ENCODE data around the gene PHF11. TPM values are rescaled to one million over a fixed set of nuclear protein-coding genes. Genes with fewer than 3 reads are reported as not detected.
"Not testable (repeated sequence)": the region's sequence is repeated elsewhere in the genome, so short reads cannot be mapped to it uniquely, and the experiment has no call there.

PHF11 gene
- total RNA-seq, 1 donor from 2014 or later = 24.6 TPM

DNA sequence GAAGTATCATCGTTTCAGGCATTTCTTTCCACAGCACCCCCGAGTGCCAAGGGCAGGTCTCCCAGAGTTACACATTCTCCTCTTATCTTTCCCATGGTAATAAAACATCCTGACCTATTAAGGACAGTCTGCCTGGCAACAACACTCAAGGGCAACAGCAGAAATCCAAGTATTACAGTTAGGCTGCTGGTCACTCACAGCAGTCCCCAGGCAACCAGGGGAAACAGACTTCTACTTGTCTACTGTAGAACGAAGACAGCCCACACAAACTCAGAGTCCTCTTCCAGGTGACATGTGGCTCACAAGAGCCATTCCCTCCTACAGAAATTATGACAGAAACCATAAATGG is 65.3 kb downstream of the PHF11 start:
- Mint-ChIP-seq H3K9me3 (ENCODE audit: low read depth) (no peaks in the 10 kb centered on the region), H3K36me3 (ENCODE audit: low read depth) (peaks cover 13% of the 10 kb centered on the region), H3K4me1 (ENCODE audit: low read depth) (peaks cover 13% of the 10 kb centered on the region), H3K4me3 (ENCODE audit: unreplicated experiment) (no peak overlapping the region), H3K27ac (ENCODE audit: unreplicated experiment) (no peak overlapping the region), H3K27me3 (ENCODE audit: low read depth) (no peaks in the 10 kb centered on the region)
- no peak for DNase-seq (ENCODE audit: low spot score)
- TF ChIP-seq, protein P1, sequence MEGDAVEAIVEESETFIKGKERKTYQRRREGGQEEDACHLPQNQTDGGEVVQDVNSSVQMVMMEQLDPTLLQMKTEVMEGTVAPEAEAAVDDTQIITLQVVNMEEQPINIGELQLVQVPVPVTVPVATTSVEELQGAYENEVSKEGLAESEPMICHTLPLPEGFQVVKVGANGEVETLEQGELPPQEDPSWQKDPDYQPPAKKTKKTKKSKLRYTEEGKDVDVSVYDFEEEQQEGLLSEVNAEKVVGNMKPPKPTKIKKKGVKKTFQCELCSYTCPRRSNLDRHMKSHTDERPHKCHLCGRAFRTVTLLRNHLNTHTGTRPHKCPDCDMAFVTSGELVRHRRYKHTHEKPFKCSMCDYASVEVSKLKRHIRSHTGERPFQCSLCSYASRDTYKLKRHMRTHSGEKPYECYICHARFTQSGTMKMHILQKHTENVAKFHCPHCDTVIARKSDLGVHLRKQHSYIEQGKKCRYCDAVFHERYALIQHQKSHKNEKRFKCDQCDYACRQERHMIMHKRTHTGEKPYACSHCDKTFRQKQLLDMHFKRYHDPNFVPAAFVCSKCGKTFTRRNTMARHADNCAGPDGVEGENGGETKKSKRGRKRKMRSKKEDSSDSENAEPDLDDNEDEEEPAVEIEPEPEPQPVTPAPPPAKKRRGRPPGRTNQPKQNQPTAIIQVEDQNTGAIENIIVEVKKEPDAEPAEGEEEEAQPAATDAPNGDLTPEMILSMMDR (IDR thresholded peaks at IDR 0.05) = no peak

GRCh38 chr13:49563516-49563915 is 67.8 kb downstream of the PHF11 start:
- Mint-ChIP-seq H3K27ac (ENCODE audit: unreplicated experiment) (no peak overlapping the region), H3K4me3 (ENCODE audit: unreplicated experiment) (no peak overlapping the region), H3K4me1 (ENCODE audit: low read depth) (peaks cover 13% of the 10 kb centered on the region), H3K27me3 (ENCODE audit: low read depth) (no peaks in the 10 kb centered on the region), H3K36me3 (ENCODE audit: low read depth) (peaks cover 16% of the 10 kb centered on the region), H3K9me3 (ENCODE audit: low read depth) (no peaks in the 10 kb centered on the region)
- DNase-seq (ENCODE audit: low spot score) = no peak
- TF ChIP-seq, protein P1 (IDR thresholded peaks at IDR 0.05) = no peak

- not testable (repeated sequence) for H3K36me3 Mint-ChIP-seq (ENCODE audit: low read depth); H3K27ac Mint-ChIP-seq (ENCODE audit: unreplicated experiment); H3K27me3 Mint-ChIP-seq (ENCODE audit: low read depth); DNase-seq (ENCODE audit: low spot score); H3K4me3 Mint-ChIP-seq (ENCODE audit: unreplicated experiment); H3K9me3 Mint-ChIP-seq (ENCODE audit: low read depth)
- peaks cover 11% of the 10 kb centered on the region for H3K4me1 Mint-ChIP-seq (ENCODE audit: low read depth)
Measured at GRCh38 chr13:49565461-49565860, 69.7 kb downstream of the PHF11 start.

- peaks cover 7% of the 10 kb centered on the region for H3K4me1 Mint-ChIP-seq (ENCODE audit: low read depth)
Measured at GRCh38 chr13:49566461-49566860, 70.7 kb downstream of the PHF11 start.

DNA sequence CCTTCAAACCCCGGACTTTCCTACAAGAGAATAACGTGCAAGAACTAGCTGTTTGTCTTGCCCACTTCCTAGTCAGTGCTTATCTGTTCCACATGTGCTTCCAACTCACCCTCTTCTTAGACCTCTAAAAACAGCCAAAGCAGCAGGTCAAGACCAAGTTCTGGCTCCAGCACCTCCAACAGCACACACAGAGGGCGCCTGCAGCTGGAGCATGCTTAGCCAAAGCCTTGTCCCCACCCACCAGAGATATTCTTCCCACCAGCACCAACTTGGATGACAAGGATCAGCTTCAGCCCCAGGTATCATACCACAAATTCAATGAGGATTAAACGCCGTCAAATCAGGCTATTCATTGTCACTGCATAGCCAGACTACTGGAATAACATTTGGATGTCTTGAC is 71.7 kb downstream of the PHF11 start:
- Mint-ChIP-seq H3K4me3 (ENCODE audit: unreplicated experiment) (no peak overlapping the region), H3K27me3 (ENCODE audit: low read depth) (no peaks in the 10 kb centered on the region), H3K36me3 (ENCODE audit: low read depth) (peaks cover 9% of the 10 kb centered on the region), H3K9me3 (ENCODE audit: low read depth) (no peaks in the 10 kb centered on the region), H3K4me1 (ENCODE audit: low read depth) (peaks cover 8% of the 10 kb centered on the region), H3K27ac (ENCODE audit: unreplicated experiment) (no peak overlapping the region)
- TF ChIP-seq, protein P1 (IDR thresholded peaks at IDR 0.05) = no peak
- no peak for DNase-seq (ENCODE audit: low spot score)

More at GRCh38 chr13:49566461-49566860, 70.7 kb downstream of the PHF11 start:
- no peak for DNase-seq (ENCODE audit: low spot score)
- Mint-ChIP-seq H3K27me3 (ENCODE audit: low read depth) (no peaks in the 10 kb centered on the region), H3K36me3 (ENCODE audit: low read depth) (peaks cover 9% of the 10 kb centered on the region), H3K27ac (ENCODE audit: unreplicated experiment) (no peak overlapping the region), H3K4me3 (ENCODE audit: unreplicated experiment) (no peak overlapping the region), H3K9me3 (ENCODE audit: low read depth) (no peaks in the 10 kb centered on the region)
- TF ChIP-seq, protein P1 (IDR thresholded peaks at IDR 0.05) = no peak

DNA sequence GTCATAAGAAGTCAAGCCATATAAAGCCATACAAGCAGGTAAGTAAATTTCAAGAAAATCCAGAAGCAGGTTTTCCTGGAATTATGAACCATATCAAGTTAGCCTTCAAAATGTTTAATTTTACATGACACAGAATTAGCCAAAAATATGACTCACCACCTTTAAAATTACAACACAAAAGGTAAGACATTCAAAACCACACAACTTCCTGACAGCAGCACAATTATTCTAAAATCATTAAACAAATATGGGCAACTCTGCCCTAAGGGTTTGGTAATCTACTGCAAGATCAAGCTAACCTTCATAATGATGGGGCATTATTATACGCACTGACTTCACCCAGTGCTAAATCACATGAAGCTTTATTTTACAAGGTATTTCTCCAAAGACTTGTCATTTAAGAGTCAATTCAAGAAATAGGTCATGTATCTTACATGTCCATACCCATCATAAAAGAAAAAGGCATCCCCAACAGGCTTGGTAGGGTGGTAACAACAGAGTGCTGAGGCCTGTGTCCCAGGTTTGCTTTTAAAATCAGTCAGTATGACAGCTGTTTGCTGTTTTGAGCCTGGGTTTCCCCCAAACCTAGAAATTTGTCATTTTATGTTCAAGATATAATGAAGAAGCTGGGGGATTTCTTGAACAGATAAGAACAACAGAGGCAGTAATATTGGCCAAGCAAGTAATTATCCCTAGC is 74.4 kb downstream of the PHF11 start:
- DNase-seq (ENCODE audit: low spot score) = no peak
- H3K27me3 Mint-ChIP-seq (ENCODE audit: low read depth) = no peaks in the 10 kb centered on the region
- peaks cover 12% of the 10 kb centered on the region for H3K36me3 Mint-ChIP-seq (ENCODE audit: low read depth)
- TF ChIP-seq, protein P1 (IDR thresholded peaks at IDR 0.05) = no peak
- peaks cover 8% of the 10 kb centered on the region for H3K4me1 Mint-ChIP-seq (ENCODE audit: low read depth)
- H3K9me3 Mint-ChIP-seq (ENCODE audit: low read depth) = no peaks in the 10 kb centered on the region
- no peak overlapping the region for H3K27ac Mint-ChIP-seq (ENCODE audit: unreplicated experiment)
- H3K4me3 Mint-ChIP-seq (ENCODE audit: unreplicated experiment) = no peak overlapping the region
